Stomach (tissue), 4 donors: ENCODE data around the gene RHBG.

Experiments used
- CTCF ChIP-seq, 7 experiments: fragments of 450-650 bp in 4 of 7; fragments of 200-600 bp in 3 of 7; sonication (generic) in 3 of 7; IDR thresholded peaks; one replicate each; pipeline ENCODE4 v1.5.1; 2016 to 2019; ENCODE audit warnings: antibody characterized with exemption in 7 of 7, control low read depth in 2 of 7, mild to moderate bottlenecking in 1 of 7
- POLR2A ChIP-seq, 4 donors: fragments of 450-650 bp; IDR thresholded peaks; one replicate each; pipeline ENCODE4 v1.6.1; 2016; ENCODE audit warnings: antibody characterized with exemption in 4 of 4, control low read depth in 2 of 4, mild to moderate bottlenecking in 1 of 4, moderate library complexity in 1 of 4
- POLR2AphosphoS5 ChIP-seq, 3 donors: sonication (generic); formaldehyde crosslinking; IDR thresholded peaks; one replicate each; pipeline ENCODE4 v1.6.1; 2016; ENCODE audit warnings: antibody characterized with exemption in 3 of 3

GRCh38 chr1:156391366-156391677 is 22.3 kb downstream of the RHBG start:
- TF ChIP-seq CTCF (IDR thresholded peaks at IDR 0.05) (no peak), POLR2A (IDR thresholded peaks at IDR 0.05) (no peak), POLR2AphosphoS5 (IDR thresholded peaks at IDR 0.05) (no peak)
